ENCODE data around the gene SULT6B1.

The SULT6B1 gene

GRCh38 chr2:37146062-37146461 lies 42.4 kb downstream of the SULT6B1 start:
- Histone ChIP-seq H3K4me3 (ENCODE audit: low read depth, low read length) (no peak overlapping the region), H3K9me3 (ENCODE audit: control insufficient read depth, insufficient read depth, low read depth, low read length) (no peaks in the 10 kb centered on the region), H3K36me3 (ENCODE audit: control insufficient read depth in 2 of 2, insufficient read depth in 1 of 2, low read length in 2 of 2) (peaks cover 54 to 66% of the 10 kb centered on the region in 2 experiments), H3K27ac (ENCODE audit: extremely low read depth, low read depth, low read length) (no peak overlapping the region), H3K4me1 (ENCODE audit: control insufficient read depth, insufficient read depth, low read length) (peaks cover 9% of the 10 kb centered on the region)
- no peak for TF ChIP-seq ZNF335 (tag by site-specific recombination; conservative IDR thresholded peaks at IDR 0.05)
- TF ChIP-seq ZFP37 (tag by site-specific recombination; IDR thresholded peaks at IDR 0.05) = no peak
- no peak for TF ChIP-seq ZNF707 (tag by site-specific recombination; IDR thresholded peaks at IDR 0.05)
- TF ChIP-seq, protein P1, sequence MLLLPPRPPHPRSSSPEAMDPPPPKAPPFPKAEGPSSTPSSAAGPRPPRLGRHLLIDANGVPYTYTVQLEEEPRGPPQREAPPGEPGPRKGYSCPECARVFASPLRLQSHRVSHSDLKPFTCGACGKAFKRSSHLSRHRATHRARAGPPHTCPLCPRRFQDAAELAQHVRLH (tag by site-specific recombination; IDR thresholded peaks at IDR 0.05) = no peak
- no peak for TF ChIP-seq ZNF302 (tag by site-specific recombination; IDR thresholded peaks at IDR 0.05; ENCODE audit: low read depth)
- TF ChIP-seq, protein P2, sequence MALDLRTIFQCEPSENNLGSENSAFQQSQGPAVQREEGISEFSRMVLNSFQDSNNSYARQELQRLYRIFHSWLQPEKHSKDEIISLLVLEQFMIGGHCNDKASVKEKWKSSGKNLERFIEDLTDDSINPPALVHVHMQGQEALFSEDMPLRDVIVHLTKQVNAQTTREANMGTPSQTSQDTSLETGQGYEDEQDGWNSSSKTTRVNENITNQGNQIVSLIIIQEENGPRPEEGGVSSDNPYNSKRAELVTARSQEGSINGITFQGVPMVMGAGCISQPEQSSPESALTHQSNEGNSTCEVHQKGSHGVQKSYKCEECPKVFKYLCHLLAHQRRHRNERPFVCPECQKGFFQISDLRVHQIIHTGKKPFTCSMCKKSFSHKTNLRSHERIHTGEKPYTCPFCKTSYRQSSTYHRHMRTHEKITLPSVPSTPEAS (tag by site-specific recombination; IDR thresholded peaks at IDR 0.05) = no peak
- TF ChIP-seq ZNF555 (tag by site-specific recombination; conservative IDR thresholded peaks at IDR 0.05) = no peak
- no peak for TF ChIP-seq BCL11A (tag by site-specific recombination; IDR thresholded peaks at IDR 0.05; ENCODE audit: low read depth)
- no peak for TF ChIP-seq ZNF223 (tag by site-specific recombination; IDR thresholded peaks at IDR 0.05)
- no peak for TF ChIP-seq ZNF248 (tag by site-specific recombination; IDR thresholded peaks at IDR 0.05)
- TF ChIP-seq ZNF416 (tag by site-specific recombination; IDR thresholded peaks at IDR 0.05) = no peak
- TF ChIP-seq ZNF677 (tag by site-specific recombination; IDR thresholded peaks at IDR 0.05) = no peak
- TF ChIP-seq KLF1 (tag by site-specific recombination; IDR thresholded peaks at IDR 0.05) = no peak
- no peak for TF ChIP-seq ZNF350 (tag by site-specific recombination; IDR thresholded peaks at IDR 0.05)
- no peak for TF ChIP-seq ZNF132 (tag by site-specific recombination; IDR thresholded peaks at IDR 0.05; ENCODE audit: borderline replicate concordance)
- TF ChIP-seq ZNF549 (tag by site-specific recombination; IDR thresholded peaks at IDR 0.05) = no peak
- TF ChIP-seq, protein P3, sequence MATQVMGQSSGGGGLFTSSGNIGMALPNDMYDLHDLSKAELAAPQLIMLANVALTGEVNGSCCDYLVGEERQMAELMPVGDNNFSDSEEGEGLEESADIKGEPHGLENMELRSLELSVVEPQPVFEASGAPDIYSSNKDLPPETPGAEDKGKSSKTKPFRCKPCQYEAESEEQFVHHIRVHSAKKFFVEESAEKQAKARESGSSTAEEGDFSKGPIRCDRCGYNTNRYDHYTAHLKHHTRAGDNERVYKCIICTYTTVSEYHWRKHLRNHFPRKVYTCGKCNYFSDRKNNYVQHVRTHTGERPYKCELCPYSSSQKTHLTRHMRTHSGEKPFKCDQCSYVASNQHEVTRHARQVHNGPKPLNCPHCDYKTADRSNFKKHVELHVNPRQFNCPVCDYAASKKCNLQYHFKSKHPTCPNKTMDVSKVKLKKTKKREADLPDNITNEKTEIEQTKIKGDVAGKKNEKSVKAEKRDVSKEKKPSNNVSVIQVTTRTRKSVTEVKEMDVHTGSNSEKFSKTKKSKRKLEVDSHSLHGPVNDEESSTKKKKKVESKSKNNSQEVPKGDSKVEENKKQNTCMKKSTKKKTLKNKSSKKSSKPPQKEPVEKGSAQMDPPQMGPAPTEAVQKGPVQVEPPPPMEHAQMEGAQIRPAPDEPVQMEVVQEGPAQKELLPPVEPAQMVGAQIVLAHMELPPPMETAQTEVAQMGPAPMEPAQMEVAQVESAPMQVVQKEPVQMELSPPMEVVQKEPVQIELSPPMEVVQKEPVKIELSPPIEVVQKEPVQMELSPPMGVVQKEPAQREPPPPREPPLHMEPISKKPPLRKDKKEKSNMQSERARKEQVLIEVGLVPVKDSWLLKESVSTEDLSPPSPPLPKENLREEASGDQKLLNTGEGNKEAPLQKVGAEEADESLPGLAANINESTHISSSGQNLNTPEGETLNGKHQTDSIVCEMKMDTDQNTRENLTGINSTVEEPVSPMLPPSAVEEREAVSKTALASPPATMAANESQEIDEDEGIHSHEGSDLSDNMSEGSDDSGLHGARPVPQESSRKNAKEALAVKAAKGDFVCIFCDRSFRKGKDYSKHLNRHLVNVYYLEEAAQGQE (tag by site-specific recombination; IDR thresholded peaks at IDR 0.05) = no peak
- TF ChIP-seq ZNF266 (tag by site-specific recombination; IDR thresholded peaks at IDR 0.05; ENCODE audit: low read depth) = no peak
- no peak for TF ChIP-seq ZSCAN30 (tag by site-specific recombination; IDR thresholded peaks at IDR 0.05)
- ChIA-PET POLR2A (no interaction called here), CTCF (no interaction called here)

DNA sequence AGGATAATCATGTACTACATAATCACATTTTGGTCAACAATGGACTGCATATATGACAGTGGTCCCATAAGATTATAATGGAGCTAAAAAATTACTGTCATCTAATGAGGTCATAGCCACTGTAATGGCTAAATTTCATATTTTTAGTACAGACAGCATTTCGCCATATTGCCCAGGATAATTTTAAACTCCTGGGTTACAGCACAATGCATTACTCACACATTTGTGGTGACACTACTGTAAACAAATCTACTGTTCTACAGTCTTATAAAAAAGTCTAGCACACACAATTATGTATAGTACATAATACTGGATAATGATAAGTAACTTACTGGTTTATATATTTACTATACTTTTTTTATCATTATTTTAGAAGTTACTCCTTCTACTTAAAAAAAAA lies 44.5 kb downstream of the SULT6B1 start:
- ChIA-PET POLR2A (no interaction called here), CTCF (interaction anchor here (1.5 kb wide), 1 partner anchor 11 kb away, joined by 3 read pairs; no protein-coding TSS in a partner anchor)
- H3K27ac ChIP-seq (ENCODE audit: extremely low read depth, low read depth, low read length) = no peak overlapping the region
- no peaks in the 10 kb centered on the region for H3K9me3 ChIP-seq (ENCODE audit: control insufficient read depth, insufficient read depth, low read depth, low read length)
- no peaks in the 10 kb centered on the region for H3K4me1 ChIP-seq (ENCODE audit: control insufficient read depth, insufficient read depth, low read length)
- no peak overlapping the region for H3K4me3 ChIP-seq (ENCODE audit: low read depth, low read length)
- H3K36me3 ChIP-seq (ENCODE audit: control insufficient read depth in 2 of 2, insufficient read depth in 1 of 2, low read length in 2 of 2) = peaks cover 71 to 82% of the 10 kb centered on the region in 2 experiments
- TF ChIP-seq ZNF221 (tag by site-specific recombination; IDR thresholded peaks at IDR 0.05; ENCODE audit: borderline replicate concordance) (no peak), ZNF311 (tag by site-specific recombination; IDR thresholded peaks at IDR 0.05; ENCODE audit: borderline replicate concordance) (no peak), ZNF677 (tag by site-specific recombination; IDR thresholded peaks at IDR 0.05) (no peak), ZNF76 (tag by site-specific recombination; IDR thresholded peaks at IDR 0.05; ENCODE audit: borderline replicate concordance, low read depth) (no peak), GLI2 (tag by site-specific recombination; IDR thresholded peaks at IDR 0.05; ENCODE audit: borderline replicate concordance, low read depth) (no peak), ZNF23 (tag by site-specific recombination; IDR thresholded peaks at IDR 0.05; ENCODE audit: borderline replicate concordance) (no peak), ZNF266 (tag by site-specific recombination; IDR thresholded peaks at IDR 0.05; ENCODE audit: low read depth) (no peak), ZNF555 (tag by site-specific recombination; conservative IDR thresholded peaks at IDR 0.05) (no peak), FEZF1 (tag by site-specific recombination; IDR thresholded peaks at IDR 0.05) (no peak), ZNF626 (tag by site-specific recombination; IDR thresholded peaks at IDR 0.05) (no peak), ZNF10 (tag by site-specific recombination; IDR thresholded peaks at IDR 0.05) (no peak), SCRT1 (tag by site-specific recombination; IDR thresholded peaks at IDR 0.05; ENCODE audit: borderline replicate concordance) (no peak), SP2 (tag by site-specific recombination; IDR thresholded peaks at IDR 0.05) (no peak)
- TF ChIP-seq, protein P4, sequence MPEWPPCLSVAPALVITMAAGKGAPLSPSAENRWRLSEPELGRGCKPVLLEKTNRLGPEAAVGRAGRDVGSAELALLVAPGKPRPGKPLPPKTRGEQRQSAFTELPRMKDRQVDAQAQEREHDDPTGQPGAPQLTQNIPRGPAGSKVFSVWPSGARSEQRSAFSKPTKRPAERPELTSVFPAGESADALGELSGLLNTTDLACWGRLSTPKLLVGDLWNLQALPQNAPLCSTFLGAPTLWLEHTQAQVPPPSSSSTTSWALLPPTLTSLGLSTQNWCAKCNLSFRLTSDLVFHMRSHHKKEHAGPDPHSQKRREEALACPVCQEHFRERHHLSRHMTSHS (tag by site-specific recombination; IDR thresholded peaks at IDR 0.05) = no peak
- TF ChIP-seq, protein P5, sequence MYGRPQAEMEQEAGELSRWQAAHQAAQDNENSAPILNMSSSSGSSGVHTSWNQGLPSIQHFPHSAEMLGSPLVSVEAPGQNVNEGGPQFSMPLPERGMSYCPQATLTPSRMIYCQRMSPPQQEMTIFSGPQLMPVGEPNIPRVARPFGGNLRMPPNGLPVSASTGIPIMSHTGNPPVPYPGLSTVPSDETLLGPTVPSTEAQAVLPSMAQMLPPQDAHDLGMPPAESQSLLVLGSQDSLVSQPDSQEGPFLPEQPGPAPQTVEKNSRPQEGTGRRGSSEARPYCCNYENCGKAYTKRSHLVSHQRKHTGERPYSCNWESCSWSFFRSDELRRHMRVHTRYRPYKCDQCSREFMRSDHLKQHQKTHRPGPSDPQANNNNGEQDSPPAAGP (tag by site-specific recombination; IDR thresholded peaks at IDR 0.05) = no peak

Data from HEK293 (cell line).